Measurements from ENCODE around the gene USP32. TPM values are rescaled to one million over a fixed set of nuclear protein-coding genes. Genes with fewer than 3 reads are reported as not detected.

USP32 gene
- total RNA-seq, 5 donors from 2014 or later (not counting 1 experiment from before 2014, with no cell fraction given): 30.0 to 34.5 (median 31.4) TPM

DNA sequence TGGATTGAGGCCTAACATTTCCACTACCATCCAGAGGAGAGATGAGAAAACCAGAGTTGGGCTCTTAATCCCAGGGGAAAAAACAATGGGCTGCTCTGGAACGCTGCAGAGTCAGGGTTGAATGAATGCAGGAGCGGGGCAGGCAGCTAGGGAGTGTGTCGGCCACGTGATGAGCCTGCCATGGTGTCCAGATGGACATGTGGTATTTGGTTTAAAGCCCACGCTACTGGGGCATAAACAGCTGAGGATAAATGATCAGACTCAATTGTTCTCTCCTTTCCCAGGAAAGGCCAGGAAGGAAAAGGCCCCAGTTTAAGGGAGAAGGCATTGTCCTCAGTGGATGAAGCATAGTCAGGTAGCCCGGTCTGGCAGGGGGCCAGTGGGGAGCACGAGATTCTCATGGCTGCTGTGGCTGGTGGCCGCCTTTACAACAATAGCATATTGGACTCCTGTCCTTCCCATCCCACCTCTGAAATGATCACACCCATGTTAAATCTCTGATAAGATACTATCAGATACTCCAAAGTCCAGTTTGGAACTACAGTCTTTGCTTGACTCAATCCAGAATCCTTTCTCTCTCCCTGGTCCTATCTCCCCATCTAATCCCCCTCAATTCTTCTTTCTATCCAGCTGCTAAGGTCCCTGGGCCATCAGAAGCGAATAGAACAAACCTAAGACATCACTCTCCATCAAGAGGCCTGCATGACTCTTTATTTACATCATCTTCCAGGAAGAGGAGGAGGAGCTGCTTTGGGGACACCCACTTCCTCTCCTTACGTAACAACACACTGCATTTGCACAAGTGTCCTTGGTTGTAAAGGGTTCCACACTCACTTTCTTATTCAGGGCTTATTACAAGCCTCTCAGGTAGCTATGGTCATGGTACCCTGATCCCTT is 221.8 kb downstream of the USP32 start:
- Histone ChIP-seq H3K9me3 (no peaks in the 10 kb centered on the region), H3K36me3 (ENCODE audit: control insufficient read depth in 2 of 2, extremely low read depth in 1 of 2, insufficient read depth in 1 of 2, low read length in 1 of 2) (no peaks in the 10 kb centered on the region), H3K27ac (ENCODE audit: low read length) (no peak overlapping the region), H3K4me1 (ENCODE audit: control insufficient read depth in 1 of 2, extremely low read depth in 1 of 2, insufficient read depth in 2 of 2, low read length in 2 of 2) (peaks cover 0 to 18% of the 10 kb centered on the region in 2 experiments), H3K4me3 (ENCODE audit: control insufficient read depth in 1 of 2, extremely low read depth in 1 of 2, low read length in 1 of 2) (no peak overlapping the region), H3K27me3 (replicated peaks in 1 of 2; ENCODE audit: control insufficient read depth in 2 of 2, extremely low read depth in 1 of 2, insufficient read depth in 2 of 2, low read length in 1 of 2) (peaks cover 0 to 7% of the 10 kb centered on the region in 2 experiments)
- no peaks in the 10 kb centered on the region for H3K36me3 Mint-ChIP-seq
- DNase-seq (peak in 6 of 35 experiments; percentile 15 to 29 (median 16)), ATAC-seq (replicated peaks in 1 of 4) (peak; percentile 55 to 81 (median 62))
- H3K4me1 Mint-ChIP-seq: peaks cover 16 to 27% (median 18%) of the 10 kb centered on the region in 3 donors
- H3K27me3 Mint-ChIP-seq: no peaks in the 10 kb centered on the region
- POLR2A ChIA-PET: interaction anchor here in 1 of 2 donors (0.6 kb wide), 1 partner anchor 83 kb away, joined by 5 read pairs; no protein-coding TSS in a partner anchor
- peak overlapping the region; percentile 3 to 69 for H3K27ac Mint-ChIP-seq
- 98% methylated on average over 6 of the region's 10 CpGs for WGBS (ENCODE audit: insufficient coverage)
- CTCF ChIA-PET: interaction anchor here in 1 of 2 donors (0.6 kb wide), 1 partner anchor 64 kb away, joined by 4 read pairs; no protein-coding TSS in a partner anchor
- peak overlapping the region in 1 of 3 donors; percentile 30 for H3K4me3 Mint-ChIP-seq
- H3K9me3 Mint-ChIP-seq: no peaks in the 10 kb centered on the region

- no peak overlapping the region for H3K27ac Mint-ChIP-seq
- no peak overlapping the region for H3K4me3 Mint-ChIP-seq
- peaks cover 0 to 18% of the 10 kb centered on the region in 2 experiments for H3K4me1 ChIP-seq (ENCODE audit: control insufficient read depth in 1 of 2, extremely low read depth in 1 of 2, insufficient read depth in 2 of 2, low read length in 2 of 2)
- DNase-seq: no peak
- no peak overlapping the region for H3K4me3 ChIP-seq (ENCODE audit: control insufficient read depth in 1 of 2, extremely low read depth in 1 of 2, low read length in 1 of 2)
- 87% methylated on average over 6 of the region's 7 CpGs for WGBS (ENCODE audit: insufficient coverage)
- peaks cover 0 to 7% of the 10 kb centered on the region in 2 experiments for H3K27me3 ChIP-seq (replicated peaks in 1 of 2; ENCODE audit: control insufficient read depth in 2 of 2, extremely low read depth in 1 of 2, insufficient read depth in 2 of 2, low read length in 1 of 2)
- no peaks in the 10 kb centered on the region for H3K36me3 Mint-ChIP-seq
- H3K9me3 ChIP-seq: no peaks in the 10 kb centered on the region
- no peaks in the 10 kb centered on the region for H3K9me3 Mint-ChIP-seq
- H3K4me1 Mint-ChIP-seq: peaks cover 16 to 28% (median 18%) of the 10 kb centered on the region in 3 donors
- CTCF ChIA-PET: no interaction called here
- ATAC-seq (replicated peaks in 1 of 4): no peak
- no peak overlapping the region for H3K27ac ChIP-seq (ENCODE audit: low read length)
- no peaks in the 10 kb centered on the region for H3K27me3 Mint-ChIP-seq
- POLR2A ChIA-PET: interaction anchor here in 1 of 2 donors (0.7 kb wide), 1 partner anchor 89 kb away, joined by 3 read pairs; no protein-coding TSS in a partner anchor
- no peaks in the 10 kb centered on the region for H3K36me3 ChIP-seq (ENCODE audit: control insufficient read depth in 2 of 2, extremely low read depth in 1 of 2, insufficient read depth in 1 of 2, low read length in 1 of 2)
Measured at GRCh38 chr17:60168654-60169053, 223.3 kb downstream of the USP32 start.

DNA sequence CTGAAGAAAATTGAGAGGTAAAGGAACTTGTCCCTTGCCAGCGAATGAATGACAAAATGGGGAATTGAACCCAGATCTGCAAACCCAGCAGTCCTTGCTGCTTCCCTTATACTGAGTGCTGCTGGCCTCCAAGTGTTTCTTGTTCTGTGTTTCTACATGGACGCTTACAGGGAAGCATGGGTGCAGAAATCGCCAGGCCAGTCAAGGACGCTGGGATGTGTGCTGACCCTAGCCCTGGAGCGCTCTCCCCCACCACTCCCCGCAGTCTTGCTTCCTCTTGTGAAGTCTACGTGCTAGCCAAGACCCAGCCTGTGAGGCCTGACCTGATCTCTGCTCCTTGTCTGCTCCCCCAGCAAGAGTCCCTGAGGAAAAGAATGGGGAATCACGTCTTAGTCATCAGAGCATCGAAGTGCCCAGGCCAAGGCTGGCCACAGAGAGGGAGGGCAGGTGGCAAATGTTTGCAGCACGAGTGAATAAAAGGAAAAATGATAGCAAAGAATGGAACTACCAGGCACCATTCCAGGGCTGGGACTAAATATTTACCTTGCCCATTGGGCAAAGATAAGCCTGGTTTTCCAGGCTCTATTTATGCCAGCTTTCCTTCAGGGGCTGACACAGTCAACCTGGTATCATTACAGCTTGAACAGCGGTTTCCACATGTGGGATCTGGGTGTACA is 224.7 kb downstream of the USP32 start:
- ATAC-seq (replicated peaks in 1 of 4) (no peak), DNase-seq (no peak)
- Histone ChIP-seq H3K4me1 (ENCODE audit: control insufficient read depth in 1 of 2, extremely low read depth in 1 of 2, insufficient read depth in 2 of 2, low read length in 2 of 2) (peaks cover 0 to 18% of the 10 kb centered on the region in 2 experiments), H3K9me3 (no peaks in the 10 kb centered on the region), H3K27ac (ENCODE audit: low read length) (no peak overlapping the region), H3K27me3 (replicated peaks in 1 of 2; ENCODE audit: control insufficient read depth in 2 of 2, extremely low read depth in 1 of 2, insufficient read depth in 2 of 2, low read length in 1 of 2) (peaks cover 0 to 13% of the 10 kb centered on the region in 2 experiments), H3K36me3 (ENCODE audit: control insufficient read depth in 2 of 2, extremely low read depth in 1 of 2, insufficient read depth in 1 of 2, low read length in 1 of 2) (no peaks in the 10 kb centered on the region), H3K4me3 (ENCODE audit: control insufficient read depth in 1 of 2, extremely low read depth in 1 of 2, low read length in 1 of 2) (no peak overlapping the region)
- H3K4me3 Mint-ChIP-seq: no peak overlapping the region
- H3K27me3 Mint-ChIP-seq: peaks cover 0 to 2% of the 10 kb centered on the region in 2 donors
- no peaks in the 10 kb centered on the region for H3K9me3 Mint-ChIP-seq
- H3K27ac Mint-ChIP-seq: no peak overlapping the region
- no peaks in the 10 kb centered on the region for H3K36me3 Mint-ChIP-seq
- peaks cover 16 to 28% (median 18%) of the 10 kb centered on the region in 3 donors for H3K4me1 Mint-ChIP-seq
- WGBS (ENCODE audit: insufficient coverage): 81% methylated on average over 5 of the region's 11 CpGs
- POLR2A ChIA-PET: no interaction called here
- CTCF ChIA-PET: no interaction called here

GRCh38 chr17:60165971-60166370 is 226.0 kb downstream of the USP32 start:
- H3K27ac ChIP-seq (ENCODE audit: low read length): no peak overlapping the region
- peaks cover 0 to 18% of the 10 kb centered on the region in 2 experiments for H3K4me1 ChIP-seq (ENCODE audit: control insufficient read depth in 1 of 2, extremely low read depth in 1 of 2, insufficient read depth in 2 of 2, low read length in 2 of 2)
- Mint-ChIP-seq H3K27ac (no peak overlapping the region), H3K9me3 (no peaks in the 10 kb centered on the region), H3K27me3 (peaks cover 3 to 7% of the 10 kb centered on the region in 2 donors), H3K4me1 (peaks cover 14 to 24% (median 18%) of the 10 kb centered on the region in 3 donors), H3K4me3 (no peak overlapping the region), H3K36me3 (no peaks in the 10 kb centered on the region)
- CTCF ChIA-PET: no interaction called here
- H3K9me3 ChIP-seq: no peaks in the 10 kb centered on the region
- no peak overlapping the region for H3K4me3 ChIP-seq (ENCODE audit: control insufficient read depth in 1 of 2, extremely low read depth in 1 of 2, low read length in 1 of 2)
- H3K36me3 ChIP-seq (ENCODE audit: control insufficient read depth in 2 of 2, extremely low read depth in 1 of 2, insufficient read depth in 1 of 2, low read length in 1 of 2): no peaks in the 10 kb centered on the region
- peaks cover 0 to 25% of the 10 kb centered on the region in 2 experiments for H3K27me3 ChIP-seq (replicated peaks in 1 of 2; ENCODE audit: control insufficient read depth in 2 of 2, extremely low read depth in 1 of 2, insufficient read depth in 2 of 2, low read length in 1 of 2)
- POLR2A ChIA-PET: no interaction called here
- ATAC-seq (replicated peaks in 1 of 4) (peak in 2 of 4 experiments; percentile 40 to 45), DNase-seq (no peak)
- no CpG with 5 or more reads among the region's 5 CpGs for WGBS (ENCODE audit: insufficient coverage)

- Mint-ChIP-seq H3K27me3 (peaks cover 9 to 12% of the 10 kb centered on the region in 2 donors), H3K9me3 (no peaks in the 10 kb centered on the region), H3K36me3 (no peaks in the 10 kb centered on the region), H3K27ac (no peak overlapping the region), H3K4me3 (no peak overlapping the region), H3K4me1 (peaks cover 7 to 16% (median 11%) of the 10 kb centered on the region in 3 donors)
- ATAC-seq (replicated peaks in 1 of 4) (no peak), DNase-seq (no peak)
- Histone ChIP-seq H3K4me1 (ENCODE audit: control insufficient read depth in 1 of 2, extremely low read depth in 1 of 2, insufficient read depth in 2 of 2, low read length in 2 of 2) (peaks cover 0 to 12% of the 10 kb centered on the region in 2 experiments), H3K4me3 (ENCODE audit: control insufficient read depth in 1 of 2, extremely low read depth in 1 of 2, low read length in 1 of 2) (no peak overlapping the region), H3K27me3 (replicated peaks in 1 of 2; ENCODE audit: control insufficient read depth in 2 of 2, extremely low read depth in 1 of 2, insufficient read depth in 2 of 2, low read length in 1 of 2) (peaks cover 0 to 27% of the 10 kb centered on the region in 2 experiments), H3K36me3 (ENCODE audit: control insufficient read depth in 2 of 2, extremely low read depth in 1 of 2, insufficient read depth in 1 of 2, low read length in 1 of 2) (no peaks in the 10 kb centered on the region), H3K27ac (ENCODE audit: low read length) (no peak overlapping the region), H3K9me3 (no peaks in the 10 kb centered on the region)
- WGBS (ENCODE audit: insufficient coverage): no CpG with 5 or more reads among the region's 5 CpGs
- ChIA-PET CTCF (no interaction called here), POLR2A (no interaction called here)
Measured at GRCh38 chr17:60165223-60165622, 226.7 kb downstream of the USP32 start.

DNA sequence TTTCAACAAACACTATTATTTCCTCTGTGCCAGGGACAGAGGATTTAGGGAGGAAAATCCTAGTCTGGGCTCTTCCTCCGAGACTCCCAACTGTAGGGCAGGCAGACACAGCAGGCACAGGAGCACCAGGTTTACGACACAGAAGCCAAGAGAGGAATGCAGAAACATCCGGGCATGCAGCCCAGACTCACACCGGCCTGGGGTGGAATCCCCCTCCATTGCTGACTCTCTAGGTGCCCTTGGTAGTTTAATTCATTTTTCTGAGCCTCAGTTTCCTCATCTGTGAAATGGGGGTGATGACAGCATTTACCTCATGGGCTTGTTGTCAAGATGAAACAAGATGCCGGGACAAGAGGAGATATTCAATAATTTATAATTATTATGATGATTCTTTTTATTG is 227.2 kb downstream of the USP32 start:
- Histone ChIP-seq H3K4me1 (ENCODE audit: control insufficient read depth in 1 of 2, extremely low read depth in 1 of 2, insufficient read depth in 2 of 2, low read length in 2 of 2) (peaks cover 0 to 7% of the 10 kb centered on the region in 2 experiments), H3K9me3 (no peaks in the 10 kb centered on the region), H3K4me3 (ENCODE audit: control insufficient read depth in 1 of 2, extremely low read depth in 1 of 2, low read length in 1 of 2) (no peak overlapping the region), H3K36me3 (ENCODE audit: control insufficient read depth in 2 of 2, extremely low read depth in 1 of 2, insufficient read depth in 1 of 2, low read length in 1 of 2) (no peaks in the 10 kb centered on the region), H3K27ac (ENCODE audit: low read length) (no peak overlapping the region), H3K27me3 (replicated peaks in 1 of 2; ENCODE audit: control insufficient read depth in 2 of 2, extremely low read depth in 1 of 2, insufficient read depth in 2 of 2, low read length in 1 of 2) (peaks cover 0 to 28% of the 10 kb centered on the region in 2 experiments)
- Mint-ChIP-seq H3K9me3 (no peaks in the 10 kb centered on the region), H3K36me3 (no peaks in the 10 kb centered on the region), H3K4me1 (peaks cover 1 to 11% (median 6%) of the 10 kb centered on the region in 3 donors), H3K27ac (no peak overlapping the region), H3K27me3 (peaks cover 14 to 18% of the 10 kb centered on the region in 2 donors), H3K4me3 (no peak overlapping the region)
- DNase-seq (no peak), ATAC-seq (replicated peaks in 1 of 4) (no peak)
- POLR2A ChIA-PET: no interaction called here
- WGBS (ENCODE audit: insufficient coverage): 100% methylated on average over 1 of the region's 5 CpGs
- CTCF ChIA-PET: no interaction called here
